Vagina (tissue), 2 donors: Measurements from ENCODE around the gene PCGF2.

Experiments
- POLR2A ChIP-seq, 2 donors: fragments of 450-650 bp; IDR thresholded peaks; one replicate each; pipeline ENCODE4 v1.6.1; 2017; ENCODE audit warnings: antibody characterized with exemption in 2 of 2, mild to moderate bottlenecking in 2 of 2, moderate library complexity in 2 of 2
- TF ChIP-seq, protein P1 (sequence below), 3 experiments: fragments of 450-650 bp in 2 of 3; fragments of 200-600 bp in 1 of 3; sonication (generic) in 1 of 3; IDR thresholded peaks; one replicate each; pipeline ENCODE4 v1.5.1; 2017 to 2019; ENCODE audit warnings: antibody characterized with exemption in 3 of 3, mild to moderate bottlenecking in 2 of 3, moderate library complexity in 2 of 3

GRCh38 chr17:38717139-38717745, 30.9 kb downstream of the PCGF2 start:
- no peak for TF ChIP-seq POLR2A (IDR thresholded peaks at IDR 0.05)
- TF ChIP-seq, protein P1, sequence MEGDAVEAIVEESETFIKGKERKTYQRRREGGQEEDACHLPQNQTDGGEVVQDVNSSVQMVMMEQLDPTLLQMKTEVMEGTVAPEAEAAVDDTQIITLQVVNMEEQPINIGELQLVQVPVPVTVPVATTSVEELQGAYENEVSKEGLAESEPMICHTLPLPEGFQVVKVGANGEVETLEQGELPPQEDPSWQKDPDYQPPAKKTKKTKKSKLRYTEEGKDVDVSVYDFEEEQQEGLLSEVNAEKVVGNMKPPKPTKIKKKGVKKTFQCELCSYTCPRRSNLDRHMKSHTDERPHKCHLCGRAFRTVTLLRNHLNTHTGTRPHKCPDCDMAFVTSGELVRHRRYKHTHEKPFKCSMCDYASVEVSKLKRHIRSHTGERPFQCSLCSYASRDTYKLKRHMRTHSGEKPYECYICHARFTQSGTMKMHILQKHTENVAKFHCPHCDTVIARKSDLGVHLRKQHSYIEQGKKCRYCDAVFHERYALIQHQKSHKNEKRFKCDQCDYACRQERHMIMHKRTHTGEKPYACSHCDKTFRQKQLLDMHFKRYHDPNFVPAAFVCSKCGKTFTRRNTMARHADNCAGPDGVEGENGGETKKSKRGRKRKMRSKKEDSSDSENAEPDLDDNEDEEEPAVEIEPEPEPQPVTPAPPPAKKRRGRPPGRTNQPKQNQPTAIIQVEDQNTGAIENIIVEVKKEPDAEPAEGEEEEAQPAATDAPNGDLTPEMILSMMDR (IDR thresholded peaks at IDR 0.05): no peak
